ENCODE results near the gene THBS3.

DNA sequence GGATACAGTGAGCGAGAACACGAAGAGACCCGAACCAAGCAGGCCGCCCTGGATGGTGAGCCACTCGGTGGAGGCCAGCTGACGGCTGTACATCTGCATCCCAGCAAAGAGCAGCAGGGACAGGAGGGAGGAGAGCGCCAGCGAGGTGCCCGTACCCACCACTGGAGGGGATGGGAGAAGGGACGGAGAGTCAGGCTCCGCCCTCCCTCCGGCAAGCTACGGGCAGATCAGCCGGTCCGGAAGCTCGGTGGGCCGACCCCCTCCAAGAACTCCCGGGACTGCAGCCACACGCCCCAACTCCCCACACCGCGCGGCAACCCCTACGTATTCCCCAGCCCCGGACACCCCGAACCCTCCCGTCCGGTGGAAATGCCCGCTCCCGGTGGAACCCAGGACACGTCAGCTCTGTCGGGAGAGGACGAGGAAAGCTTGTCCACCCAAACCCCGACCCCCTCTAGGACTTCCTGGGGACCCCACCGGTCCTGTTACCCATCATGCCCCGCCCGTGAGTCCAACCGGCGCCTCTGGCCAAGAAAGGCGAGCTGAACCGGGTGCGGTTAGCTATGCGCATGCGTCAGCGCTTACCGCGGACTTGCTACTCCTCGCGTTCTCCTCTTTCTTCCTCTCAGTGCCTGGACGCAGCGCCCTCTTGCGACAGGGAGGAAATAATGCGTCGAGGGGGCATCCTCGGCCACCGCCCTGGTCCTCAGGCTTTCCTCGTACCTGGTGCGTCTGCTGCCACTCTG is 34.8 kb downstream of the THBS3 start, which contains the start of gene KRTCAP2:
- TF ChIP-seq, protein P1, sequence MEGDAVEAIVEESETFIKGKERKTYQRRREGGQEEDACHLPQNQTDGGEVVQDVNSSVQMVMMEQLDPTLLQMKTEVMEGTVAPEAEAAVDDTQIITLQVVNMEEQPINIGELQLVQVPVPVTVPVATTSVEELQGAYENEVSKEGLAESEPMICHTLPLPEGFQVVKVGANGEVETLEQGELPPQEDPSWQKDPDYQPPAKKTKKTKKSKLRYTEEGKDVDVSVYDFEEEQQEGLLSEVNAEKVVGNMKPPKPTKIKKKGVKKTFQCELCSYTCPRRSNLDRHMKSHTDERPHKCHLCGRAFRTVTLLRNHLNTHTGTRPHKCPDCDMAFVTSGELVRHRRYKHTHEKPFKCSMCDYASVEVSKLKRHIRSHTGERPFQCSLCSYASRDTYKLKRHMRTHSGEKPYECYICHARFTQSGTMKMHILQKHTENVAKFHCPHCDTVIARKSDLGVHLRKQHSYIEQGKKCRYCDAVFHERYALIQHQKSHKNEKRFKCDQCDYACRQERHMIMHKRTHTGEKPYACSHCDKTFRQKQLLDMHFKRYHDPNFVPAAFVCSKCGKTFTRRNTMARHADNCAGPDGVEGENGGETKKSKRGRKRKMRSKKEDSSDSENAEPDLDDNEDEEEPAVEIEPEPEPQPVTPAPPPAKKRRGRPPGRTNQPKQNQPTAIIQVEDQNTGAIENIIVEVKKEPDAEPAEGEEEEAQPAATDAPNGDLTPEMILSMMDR (IDR thresholded peaks at IDR 0.05), result peak; percentile 97
- TF ChIP-seq POLR2AphosphoS5 (IDR thresholded peaks at IDR 0.05; ENCODE audit: low read depth, low read length), result peak; percentile 96
